ENCODE results near the gene RASD2. TPM values are rescaled to one million over a fixed set of nuclear protein-coding genes. Genes with fewer than 3 reads are reported as not detected.

RASD2 gene
- total RNA-seq, 4 donors from 2014 or later, result 2.7 to 5.8 (median 4.8) TPM

DNA sequence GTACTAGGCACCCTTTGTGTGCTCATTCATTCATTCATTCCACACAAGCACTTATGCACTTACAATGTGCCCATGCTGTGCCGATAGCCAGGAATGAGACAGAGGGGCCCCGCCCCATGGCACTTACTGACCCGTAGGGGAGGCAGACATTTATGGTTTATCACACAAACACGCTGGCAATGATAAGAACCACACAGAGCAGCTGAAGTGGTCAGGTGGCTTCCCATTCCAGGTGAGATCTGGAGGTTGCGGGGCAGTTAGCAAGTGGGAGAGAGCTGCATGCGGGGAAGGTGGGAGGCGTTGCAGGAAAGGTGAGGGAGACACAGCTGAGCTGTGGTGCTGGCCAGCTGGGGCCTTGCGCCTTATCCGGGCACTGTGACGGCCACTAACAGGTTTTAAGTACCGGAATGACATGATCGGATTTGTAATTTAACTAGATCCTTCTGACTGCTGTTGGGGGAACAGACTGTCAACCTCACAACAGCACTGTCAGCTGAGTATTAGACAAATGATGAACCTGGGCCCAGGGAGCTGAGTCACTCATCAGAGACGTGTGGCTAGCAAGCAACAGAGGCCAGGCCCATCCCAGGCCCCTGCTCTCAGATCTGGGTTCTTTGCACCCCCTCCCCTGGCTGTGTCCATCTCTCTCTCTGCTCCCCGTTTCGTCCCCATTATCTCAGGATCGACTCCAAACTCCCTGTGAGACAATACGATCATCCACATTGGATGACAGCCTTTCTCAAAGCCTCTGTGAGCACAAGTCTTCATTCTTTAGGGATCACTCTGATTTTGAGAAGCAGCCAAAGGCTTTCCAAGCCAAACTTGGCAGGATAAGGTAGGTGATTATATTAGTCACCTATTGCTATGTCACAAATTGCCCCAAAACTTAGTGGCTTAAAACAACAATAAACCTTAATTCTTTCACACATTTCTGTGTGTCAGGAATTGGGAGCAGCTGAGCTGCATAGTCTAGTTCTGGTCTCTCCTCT is 28.4 kb downstream of the RASD2 start:
- DNase-seq, result no peak
- Histone ChIP-seq H3K27ac (no peak overlapping the region), H3K4me1 (peaks cover 0 to 16% (median 0%) of the 10 kb centered on the region in 4 donors), H3K36me3 (no peaks in the 10 kb centered on the region), H3K27me3 (no peaks in the 10 kb centered on the region), H3K9me3 (no peaks in the 10 kb centered on the region), H3K4me3 (no peak overlapping the region)
- TF ChIP-seq POLR2A (IDR thresholded peaks at IDR 0.05) (no peak), CTCF (IDR thresholded peaks at IDR 0.05) (no peak)

GRCh38 chr22:35569916-35570315 is 29.3 kb downstream of the RASD2 start:
- Histone ChIP-seq H3K27ac (no peak overlapping the region), H3K4me1 (peaks cover 0 to 10% (median 0%) of the 10 kb centered on the region in 4 donors), H3K36me3 (no peaks in the 10 kb centered on the region), H3K27me3 (no peaks in the 10 kb centered on the region), H3K9me3 (no peaks in the 10 kb centered on the region), H3K4me3 (no peak overlapping the region)
- TF ChIP-seq POLR2A (IDR thresholded peaks at IDR 0.05) (no peak), CTCF (IDR thresholded peaks at IDR 0.05) (no peak)
- DNase-seq, result no peak

GRCh38 chr22:35570686-35571194 is 30.1 kb downstream of the RASD2 start:
- Histone ChIP-seq H3K9me3 (no peaks in the 10 kb centered on the region), H3K27ac (no peak overlapping the region), H3K27me3 (no peaks in the 10 kb centered on the region), H3K36me3 (no peaks in the 10 kb centered on the region), H3K4me1 (peaks cover 0 to 2% (median 0%) of the 10 kb centered on the region in 4 donors), H3K4me3 (no peak overlapping the region)
- TF ChIP-seq CTCF (IDR thresholded peaks at IDR 0.05) (no peak), POLR2A (IDR thresholded peaks at IDR 0.05) (no peak)
- DNase-seq, result no peak

GRCh38 chr22:35572556-35572955 is 31.9 kb downstream of the RASD2 start:
- H3K27ac ChIP-seq, result no peak overlapping the region
- TF ChIP-seq POLR2A (IDR thresholded peaks at IDR 0.05), result no peak
- no peak for TF ChIP-seq CTCF (IDR thresholded peaks at IDR 0.05)
- no peaks in the 10 kb centered on the region for H3K9me3 ChIP-seq
- no peaks in the 10 kb centered on the region for H3K4me1 ChIP-seq
- H3K36me3 ChIP-seq, result no peaks in the 10 kb centered on the region
- H3K4me3 ChIP-seq, result no peak overlapping the region
- no peaks in the 10 kb centered on the region for H3K27me3 ChIP-seq
- no peak for DNase-seq

DNA sequence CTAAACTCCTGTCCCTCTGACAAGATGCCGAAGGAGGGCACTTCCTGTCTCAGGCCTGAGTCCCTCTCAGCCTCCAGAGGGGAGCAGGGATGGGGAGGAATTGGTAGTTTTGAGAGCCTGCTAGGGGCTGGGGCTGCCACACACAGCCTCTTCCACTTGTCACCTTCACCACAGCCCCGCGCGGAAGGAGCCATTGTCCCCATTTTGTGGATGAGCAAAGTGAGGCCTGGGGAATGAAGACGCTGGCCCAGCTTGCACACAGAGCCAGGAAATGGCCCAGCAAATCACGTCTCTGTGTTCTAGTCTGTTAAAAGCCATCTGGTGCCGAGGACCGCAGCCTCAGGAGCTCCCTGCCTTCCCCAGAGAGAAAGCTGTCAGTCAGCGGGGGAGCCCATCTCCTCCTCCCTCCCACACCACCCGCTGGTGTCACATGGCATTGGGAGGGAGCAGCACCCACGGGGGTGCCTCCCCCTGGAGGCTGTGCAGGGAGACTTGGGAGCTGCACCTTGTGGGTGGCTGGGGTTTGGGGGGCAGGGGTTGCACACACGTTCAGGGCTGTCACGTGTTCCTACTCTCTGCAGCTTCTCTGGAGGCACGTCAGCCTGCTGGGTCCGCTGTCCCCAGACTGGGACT is 34.6 kb downstream of the RASD2 start:
- DNase-seq, result no peak
- H3K9me3 ChIP-seq, result no peaks in the 10 kb centered on the region
- H3K4me3 ChIP-seq, result no peak overlapping the region
- TF ChIP-seq CTCF (IDR thresholded peaks at IDR 0.05) (no peak), POLR2A (IDR thresholded peaks at IDR 0.05) (no peak)
- no peaks in the 10 kb centered on the region for H3K27me3 ChIP-seq
- no peaks in the 10 kb centered on the region for H3K36me3 ChIP-seq
- H3K4me1 ChIP-seq, result no peaks in the 10 kb centered on the region
- H3K27ac ChIP-seq, result no peak overlapping the region

All from Peyer's patch (tissue), 4 donors.